Transverse colon (tissue), 4 donors: ENCODE results near the gene PIAS1. TPM values are rescaled to one million over a fixed set of nuclear protein-coding genes. Genes with fewer than 3 reads are reported as not detected.

Experiments
- DNase-seq: peaks from one replicate; pipeline ENCODE4 v3.0.0-alpha.2; 2019
- H3K27ac ChIP-seq, 4 donors: fragments of 200-600 bp; sonication (generic); 2 replicates each; pipeline ENCODE4 v1.5.1; 2016 to 2018; ENCODE audit warnings: inconsistent platforms in 4 of 4
- H3K27me3 ChIP-seq: fragments of 200-600 bp; sonication (generic); 2 replicates; pipeline ENCODE4 v1.5.1; 2017; ENCODE audit warnings: inconsistent platforms
- H3K36me3 ChIP-seq, 4 donors: fragments of 200-600 bp; sonication (generic); 2 replicates each; pipeline ENCODE4 v1.5.1; 2017 to 2019; ENCODE audit warnings: inconsistent platforms in 4 of 4
- H3K4me1 ChIP-seq, 4 donors: fragments of 200-600 bp; sonication (generic); 2 replicates each; pipeline ENCODE4 v1.5.1; 2017 to 2020; ENCODE audit warnings: inconsistent platforms in 4 of 4
- H3K4me3 ChIP-seq, 4 donors: fragments of 200-600 bp; sonication (generic); 1 replicate in 1 of 4; 2 replicates in 3 of 4; pipeline versions ENCODE4 v1.5.1 to v1.6.1; 2017 to 2019; ENCODE audit warnings: inconsistent platforms in 4 of 4
- H3K9me3 ChIP-seq, 2 donors: fragments of 200-600 bp; sonication (generic); 2 replicates each; pipeline ENCODE4 v1.5.1; 2017 to 2019; ENCODE audit warnings: inconsistent platforms in 2 of 2
- CTCF ChIP-seq, 5 experiments: fragments of 200-600 bp in 3 of 5; fragments of 450-650 bp in 2 of 5; sonication (generic) in 3 of 5; IDR thresholded peaks; 1 replicate in 2 of 5; 2 replicates in 3 of 5; pipeline ENCODE4 v1.5.1; 2016 to 2017; ENCODE audit warnings: antibody characterized with exemption in 5 of 5, inconsistent platforms in 3 of 5, mild to moderate bottlenecking in 2 of 5, moderate library complexity in 1 of 5
- EP300 ChIP-seq: sonication (generic); formaldehyde crosslinking; IDR thresholded peaks from one replicate; pipeline ENCODE4 v1.6.1; 2017; ENCODE audit warnings: antibody characterized with exemption, low read depth
- POLR2A ChIP-seq: fragments of 450-650 bp; IDR thresholded peaks from one replicate; pipeline ENCODE4 v1.6.1; 2016; ENCODE audit warnings: antibody characterized with exemption, mild to moderate bottlenecking, moderate library complexity
- POLR2AphosphoS5 ChIP-seq, 3 donors: sonication (generic); formaldehyde crosslinking; IDR thresholded peaks; one replicate each; pipeline ENCODE4 v1.6.1; 2016; ENCODE audit warnings: antibody characterized with exemption in 3 of 3
- WGBS, 2 donors: methylation state at CpG; one replicate each; pipeline ENCODE4 v1.1.5; 2018; ENCODE audit warnings: low coverage in 1 of 2; 5-methylcytosine and 5-hydroxymethylcytosine counted together
- in situ Hi-C, 4 donors: fragments of 200-750 bp; cut with MboI; loops; one replicate each; pipeline versions ENCODE4 v1.15.0 to v1.15.1; 2017; ENCODE audit warnings: low sequenced_read_pairs in 3 of 4, low pct_ligation_motif_present in 1 of 4, low pct_unique_long_range_greater_than_20kb in 1 of 4
- intact Hi-C: fragments of 100-400 bp; cut with DNase I; formaldehyde crosslinking; loops from one replicate; pipeline ENCODE4 v1.15.1; 2023; ENCODE audit warnings: low total_unique reads
- total RNA-seq, 4 donors: library from RNA; depleted of rRNA; stranded (reverse); fragments of >200 nt; gene quantifications; one replicate each; pipeline ENCODE4 v1.1.0, GENCODE V29; 2016

Gene PIAS1
- total RNA-seq, 4 donors from 2014 or later, result 34.0 to 141 (median 55.4) TPM

GRCh38 chr15:68173119-68173518, 119.0 kb downstream of the PIAS1 start:
- WGBS, 2 donors, result 96 to 97% methylated on average over 4 of the region's 4 CpGs
- in situ Hi-C loops, result loop anchor here in 2 of 4 donors (25.0 kb wide), 2 partner anchors 111 to 311 kb away; partner anchors contain the start of gene PIAS1 (in 1 of the 2)

DNA sequence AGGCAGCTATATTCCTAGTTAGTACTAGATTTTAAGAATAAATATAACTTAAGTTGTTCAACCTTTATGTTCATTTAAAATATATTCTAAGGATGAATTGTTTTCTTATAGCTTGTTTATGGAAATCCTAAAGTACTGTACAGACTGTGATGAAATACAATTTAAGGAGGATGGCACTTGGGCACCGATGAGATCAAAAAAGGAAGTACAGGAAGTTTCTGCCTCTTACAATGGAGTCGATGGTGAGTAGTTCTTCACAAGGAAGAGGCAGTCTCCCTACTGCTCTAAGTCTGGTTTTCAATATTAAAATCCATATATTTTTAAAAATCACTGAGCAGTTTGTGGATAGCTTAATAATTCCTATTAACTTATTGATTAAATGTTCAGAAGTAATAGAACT, 121.4 kb downstream of the PIAS1 start:
- no peak for DNase-seq
- Histone ChIP-seq H3K27ac (no peak overlapping the region), H3K9me3 (no peaks in the 10 kb centered on the region), H3K4me3 (no peak overlapping the region), H3K4me1 (no peaks in the 10 kb centered on the region), H3K27me3 (no peaks in the 10 kb centered on the region), H3K36me3 (peaks cover 0 to 32% (median 9%) of the 10 kb centered on the region in 4 donors)
- TF ChIP-seq POLR2AphosphoS5 (IDR thresholded peaks at IDR 0.05), result no peak
- no peak for TF ChIP-seq EP300
- TF ChIP-seq POLR2A, result no peak
- TF ChIP-seq CTCF (IDR thresholded peaks at IDR 0.05), result no peak
- in situ Hi-C loops (no loop called here), intact Hi-C loops (no loop called here)
- 65 to 72% methylated on average over 2 of the region's 2 CpGs for WGBS, 2 donors

More at GRCh38 chr15:68173119-68173518, 119.0 kb downstream of the PIAS1 start:
- DNase-seq, result no peak
- TF ChIP-seq EP300, result no peak
- TF ChIP-seq POLR2A, result no peak
- no peak for TF ChIP-seq POLR2AphosphoS5 (IDR thresholded peaks at IDR 0.05)
- TF ChIP-seq CTCF (IDR thresholded peaks at IDR 0.05), result no peak
- peaks cover 0 to 27% (median 9%) of the 10 kb centered on the region in 4 donors for H3K36me3 ChIP-seq
- H3K4me3 ChIP-seq, result no peak overlapping the region
- no peaks in the 10 kb centered on the region for H3K9me3 ChIP-seq
- intact Hi-C loops, result no loop called here
- H3K4me1 ChIP-seq, result no peaks in the 10 kb centered on the region
- H3K27me3 ChIP-seq, result no peaks in the 10 kb centered on the region
- no peak overlapping the region for H3K27ac ChIP-seq

DNA sequence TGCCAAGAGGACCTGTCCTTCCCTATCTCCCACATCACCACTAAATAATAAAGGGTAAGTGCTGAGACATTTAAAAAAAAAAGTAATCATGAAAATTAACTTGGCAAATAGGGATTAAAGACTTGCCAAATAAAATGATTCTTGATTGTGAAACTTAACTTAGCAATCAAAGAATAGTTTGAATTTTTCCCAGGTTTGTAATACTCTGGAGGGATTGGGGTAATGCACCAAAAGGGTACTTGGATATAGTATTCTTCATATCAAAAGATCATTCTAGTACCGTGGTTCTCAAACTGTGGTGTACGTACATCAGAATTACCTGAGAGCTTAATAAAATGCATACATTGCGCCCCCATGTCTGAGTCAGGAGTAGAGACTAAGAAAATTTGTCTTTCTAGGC, 122.5 kb downstream of the PIAS1 start:
- Histone ChIP-seq H3K9me3 (no peaks in the 10 kb centered on the region), H3K27ac (no peak overlapping the region), H3K4me1 (no peaks in the 10 kb centered on the region), H3K4me3 (no peak overlapping the region), H3K27me3 (no peaks in the 10 kb centered on the region), H3K36me3 (peaks cover 0 to 37% (median 12%) of the 10 kb centered on the region in 4 donors)
- TF ChIP-seq EP300 (no peak), POLR2AphosphoS5 (IDR thresholded peaks at IDR 0.05) (no peak), CTCF (IDR thresholded peaks at IDR 0.05) (no peak), POLR2A (no peak)
- 96 to 100% methylated on average over 3 of the region's 3 CpGs for WGBS, 2 donors
- in situ Hi-C loops, result no loop called here
- intact Hi-C loops, result no loop called here
- DNase-seq, result no peak

- H3K27me3 ChIP-seq, result no peaks in the 10 kb centered on the region
- peak overlapping the region; percentile 18 to 52 (median 34) for H3K27ac ChIP-seq
- TF ChIP-seq CTCF (IDR thresholded peaks at IDR 0.05) (no peak), POLR2AphosphoS5 (IDR thresholded peaks at IDR 0.05) (no peak), POLR2A (no peak), EP300 (no peak)
- no peak for DNase-seq
- in situ Hi-C loops, result no loop called here
- H3K4me3 ChIP-seq, result no peak overlapping the region
- no peaks in the 10 kb centered on the region for H3K4me1 ChIP-seq
- H3K9me3 ChIP-seq, result no peaks in the 10 kb centered on the region
- intact Hi-C loops, result no loop called here
- H3K36me3 ChIP-seq, result peaks cover 0 to 42% (median 14%) of the 10 kb centered on the region in 4 donors
Observed at GRCh38 chr15:68177742-68178141, 123.6 kb downstream of the PIAS1 start.
